Mesenteric fat pad (tissue), 1 donor: Measurements from ENCODE around the gene ERGIC3. TPM values are rescaled to one million over a fixed set of nuclear protein-coding genes. Genes with fewer than 3 reads are reported as not detected.

Source experiments
- DNase-seq: peaks from one replicate; pipeline ENCODE4 v3.0.0-alpha.2; 2020; ENCODE audit warnings: low spot score
- total RNA-seq: library from RNA; stranded (reverse); fragmentation: NEBNext Ultra II Directional; extraction: Animal tissue kit (Norgen Biotek cat#: 25700); gene quantifications from one replicate; pipeline ENCODE4 v1.2.1, GENCODE V29; 2021
- donor health status: DM: yes; HTN: yes; CAD: no.

ERGIC3 gene
- total RNA-seq, 1 donor from 2014 or later, result 138 TPM

DNA sequence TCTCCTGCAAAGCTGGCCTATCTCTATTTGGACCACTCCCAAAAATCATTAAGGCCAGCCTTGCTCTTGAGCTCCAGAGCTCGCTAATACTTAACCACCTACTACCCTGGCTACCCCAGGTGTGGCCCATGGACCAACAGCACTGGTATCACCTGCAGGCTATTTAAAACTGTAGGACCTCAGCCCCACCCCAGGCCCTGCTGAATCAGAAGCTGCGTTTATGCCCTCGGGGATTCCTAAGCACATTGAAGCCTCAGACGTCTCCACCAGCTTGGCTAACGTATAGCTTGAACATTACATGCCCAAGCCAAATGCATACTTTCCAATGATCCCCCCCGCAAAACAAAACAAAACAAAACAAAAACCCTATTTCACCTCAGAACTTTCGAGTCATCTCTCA, 54.0 kb downstream of the ERGIC3 start:
- no peak for DNase-seq

DNA sequence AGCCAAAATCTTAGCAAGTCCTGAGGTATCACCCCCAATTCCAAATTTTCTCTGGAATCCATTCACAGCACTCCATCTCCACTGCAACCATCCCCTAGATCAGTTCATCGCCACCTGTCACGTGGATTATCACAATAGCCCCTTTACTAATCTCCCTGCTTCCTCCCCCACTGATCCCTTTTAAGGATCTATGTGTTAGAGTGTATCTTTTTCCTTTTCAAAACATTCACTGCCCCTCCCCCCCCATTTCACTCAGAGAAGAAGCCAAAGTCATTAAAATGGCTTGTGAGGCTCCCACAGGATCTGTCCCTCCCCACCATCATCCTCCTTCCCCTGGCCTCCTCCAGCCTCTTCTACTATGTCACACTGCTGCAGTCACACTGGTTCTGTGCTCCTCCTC, 55.3 kb downstream of the ERGIC3 start:
- DNase-seq, result no peak

DNA sequence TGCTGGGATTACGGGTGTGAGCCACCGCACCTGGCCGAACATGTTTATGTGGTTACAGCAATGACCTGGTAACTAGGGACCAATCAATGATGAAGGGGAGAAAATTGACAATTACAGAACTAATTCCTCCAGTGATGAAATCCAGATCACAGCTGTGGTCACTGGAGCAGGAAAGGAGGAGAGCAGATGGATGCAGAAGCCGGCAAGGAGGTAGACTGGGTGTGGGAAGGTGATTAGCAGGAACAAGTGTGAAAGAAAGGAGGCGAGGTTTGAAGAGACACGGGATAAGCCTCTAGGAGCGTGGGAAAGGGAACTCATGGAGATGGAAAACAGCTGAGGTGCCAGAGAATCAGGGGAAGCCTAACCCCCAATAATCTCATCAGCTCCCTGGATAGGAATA, 56.6 kb downstream of the ERGIC3 start:
- DNase-seq, result no peak

DNA sequence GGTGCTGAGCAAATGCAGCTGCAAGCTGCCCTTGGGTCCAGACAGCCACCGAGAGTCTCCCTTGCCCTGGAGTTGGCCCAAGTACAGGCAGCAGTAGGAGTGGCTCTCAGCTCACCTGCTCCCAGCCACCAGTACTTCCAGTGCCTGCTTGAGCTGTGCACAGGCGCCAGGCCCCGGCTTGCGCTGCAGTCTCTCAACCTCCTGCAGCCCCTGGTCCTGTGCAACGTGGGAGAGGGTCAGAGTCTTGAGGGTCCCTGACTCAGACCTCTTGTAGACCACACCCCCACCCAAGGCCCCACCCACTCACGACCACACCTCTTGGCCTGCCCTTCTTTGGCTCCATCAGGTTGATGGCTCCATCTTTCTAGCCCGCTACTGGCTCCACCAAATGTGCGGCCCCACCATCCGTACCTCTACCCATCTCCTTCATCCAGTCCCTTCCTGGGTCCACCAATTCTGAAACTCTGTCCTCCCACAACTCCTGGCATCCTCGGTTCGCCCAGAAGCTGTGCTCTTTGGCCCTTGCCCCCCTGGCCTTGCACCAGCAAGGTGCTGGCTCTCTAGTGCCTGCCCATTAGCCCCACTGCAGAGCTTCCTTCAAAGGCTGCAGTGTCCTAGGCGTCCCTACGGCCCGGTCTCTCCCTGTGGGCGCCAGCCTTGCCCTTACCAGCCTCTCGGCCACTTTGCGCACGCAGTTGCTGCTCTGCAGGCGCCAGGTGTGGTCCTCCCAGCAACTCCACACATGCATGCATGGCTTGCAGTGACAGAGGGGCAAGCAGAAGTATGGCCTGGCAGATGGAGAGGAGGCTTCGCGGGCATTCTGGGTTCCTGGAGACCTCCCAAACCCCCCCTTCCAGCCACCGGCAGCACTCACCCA, 57.3 kb downstream of the ERGIC3 start:
- DNase-seq, result peak; percentile 77

DNA sequence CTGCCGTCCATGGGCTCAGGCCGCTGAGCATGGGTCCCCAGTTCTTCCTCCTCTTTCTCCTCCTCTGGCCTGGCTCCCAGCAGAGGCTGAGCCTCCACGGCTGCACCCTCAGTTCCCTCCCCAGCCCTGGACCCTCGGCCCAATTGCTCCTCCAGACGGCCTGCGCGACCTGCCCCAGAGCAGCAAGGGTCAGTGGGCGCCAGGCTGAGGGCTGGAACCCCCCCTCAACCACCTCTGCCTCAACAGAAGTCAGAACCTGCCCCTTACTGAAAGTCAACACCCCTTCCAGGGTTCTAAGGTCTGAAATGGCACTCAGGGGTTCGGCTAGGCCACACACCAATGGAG, 57.9 kb downstream of the ERGIC3 start:
- no peak for DNase-seq

DNA sequence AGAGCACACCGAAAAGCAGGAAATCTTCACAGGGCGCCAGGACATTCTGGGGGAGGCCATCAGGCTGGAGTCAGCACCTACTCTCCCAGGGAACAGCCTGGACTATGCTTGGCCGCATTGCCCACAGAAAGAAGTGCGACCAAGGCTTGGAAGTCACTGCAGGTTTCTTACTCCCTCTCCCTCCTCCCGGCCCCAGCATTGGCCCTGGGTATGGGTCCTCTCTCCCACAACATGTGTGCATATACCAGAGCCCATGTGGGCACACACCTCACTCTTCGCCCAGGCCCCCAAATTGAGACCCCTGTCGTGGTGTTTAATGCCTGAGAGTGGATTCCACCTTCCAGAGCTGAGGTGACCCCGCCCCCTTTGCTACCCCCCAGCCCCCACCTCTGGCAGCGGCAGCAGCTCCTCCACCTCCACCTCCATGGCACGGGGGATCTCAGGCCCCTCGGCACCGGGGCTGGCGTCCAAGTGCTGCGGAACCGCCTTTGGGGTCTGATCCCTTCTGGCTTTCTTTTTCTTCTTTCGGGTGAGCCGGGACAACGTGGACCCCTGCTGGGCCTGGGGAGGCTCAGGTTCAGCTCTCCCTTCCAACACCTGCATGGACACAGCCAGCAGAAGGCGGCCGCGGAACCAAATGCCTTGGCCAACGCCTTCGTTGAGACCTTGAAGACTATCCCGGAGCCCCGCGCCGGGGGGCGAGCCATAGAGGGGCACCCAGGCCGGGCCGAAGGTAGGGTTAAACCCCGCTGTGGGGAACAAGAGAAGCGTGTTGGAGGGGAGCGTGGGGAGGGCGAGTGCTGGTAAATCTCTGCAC, 58.5 kb downstream of the ERGIC3 start:
- DNase-seq, result no peak

DNA sequence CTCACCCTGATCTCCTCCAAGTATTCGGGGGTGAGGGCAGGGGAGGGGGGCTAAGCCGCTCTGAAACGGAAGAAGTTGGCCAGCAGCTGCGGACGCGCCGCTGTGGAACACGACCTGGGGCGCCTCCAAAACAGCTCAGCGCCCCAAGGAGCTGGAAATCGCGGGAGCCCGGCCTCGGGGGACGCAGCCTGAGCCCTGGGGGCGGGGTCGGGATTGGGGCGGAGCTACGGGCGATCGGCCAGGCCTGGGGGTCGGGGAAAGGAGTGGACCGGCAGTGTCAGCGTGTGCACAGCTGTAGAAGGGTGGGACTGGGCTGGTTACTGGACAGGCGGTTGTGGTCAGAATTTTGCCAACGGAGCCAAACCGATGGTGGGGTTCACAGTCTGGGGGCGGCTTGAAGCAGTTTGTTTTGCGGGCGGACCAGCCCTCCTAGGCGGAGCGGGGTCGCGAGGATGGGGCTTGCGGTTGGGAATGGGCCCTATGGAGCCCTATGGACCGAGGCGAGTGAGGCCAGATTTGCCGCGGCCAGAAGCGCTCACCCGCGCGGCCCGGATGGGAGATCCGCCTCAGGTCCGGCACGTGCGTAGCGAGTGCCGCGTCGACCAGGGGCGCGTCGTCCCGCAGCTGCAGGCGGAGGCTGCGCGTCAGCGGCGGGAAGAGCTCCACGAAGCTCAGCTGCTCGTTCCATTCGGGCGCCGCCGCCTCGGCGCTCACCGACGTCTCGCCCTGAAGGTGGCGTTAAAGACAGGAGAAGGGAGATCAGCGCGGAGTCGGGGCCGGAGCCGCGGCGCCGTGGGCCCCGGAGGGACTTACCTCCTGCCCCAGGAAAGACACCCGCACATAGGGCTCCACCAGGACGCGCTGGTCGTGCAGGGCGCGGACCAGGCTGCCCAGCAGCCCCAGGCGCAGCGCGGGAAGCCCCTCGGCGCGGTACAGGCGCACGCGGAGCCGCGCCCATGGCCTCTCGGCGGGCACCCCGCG, 59.4 kb downstream of the ERGIC3 start:
- DNase-seq, result no peak

DNA sequence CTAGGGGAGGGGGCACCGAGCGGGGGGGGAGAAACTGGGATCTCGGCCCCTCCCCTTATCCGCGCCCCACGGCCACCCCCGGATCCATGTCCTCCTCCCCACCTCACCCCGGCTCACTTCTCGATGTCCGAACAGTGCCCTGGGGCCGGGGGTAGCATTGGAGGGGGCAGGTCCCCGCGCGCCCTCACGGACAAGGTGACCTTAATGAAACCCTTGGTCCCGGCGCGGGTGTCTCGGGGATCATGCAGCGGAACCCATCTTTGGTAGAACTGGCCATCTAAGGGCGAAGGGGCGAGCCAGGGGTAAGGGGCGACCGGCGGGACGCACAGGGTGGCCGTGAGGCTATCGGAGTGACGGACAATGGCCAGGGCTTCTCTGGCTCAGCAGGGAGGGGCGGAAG, 60.1 kb downstream of the ERGIC3 start:
- no peak for DNase-seq

DNA sequence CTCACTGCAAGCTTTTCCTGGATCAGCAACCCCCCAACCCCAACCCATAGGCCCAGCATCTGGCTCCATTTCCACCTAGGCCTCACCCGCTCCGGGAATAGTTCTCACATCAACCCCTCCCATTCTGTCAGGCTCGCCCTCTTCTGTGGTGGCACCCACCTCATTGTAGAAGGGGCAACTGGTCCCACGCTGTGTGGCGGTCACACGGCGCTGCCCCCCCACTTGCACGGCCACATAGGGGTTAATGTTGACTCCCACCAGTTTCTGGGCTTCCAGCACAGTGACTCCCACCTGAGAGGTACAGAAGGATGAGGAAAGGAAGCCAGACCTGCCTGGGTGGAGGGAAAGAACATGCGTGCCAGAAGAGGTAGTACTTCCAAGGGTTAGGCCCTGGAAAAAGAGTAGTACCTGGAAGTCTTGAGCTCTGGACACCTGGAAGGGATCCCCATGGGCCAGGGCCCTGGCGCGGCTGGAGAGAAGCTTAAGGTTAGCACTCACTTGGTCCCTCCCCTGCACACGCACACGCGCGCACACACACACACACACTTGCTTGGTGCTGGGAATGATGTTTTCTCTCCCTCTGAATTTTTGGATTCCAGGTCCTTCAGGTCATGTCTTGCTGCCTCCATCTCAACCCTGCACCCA, 61.1 kb downstream of the ERGIC3 start:
- no peak for DNase-seq

DNA sequence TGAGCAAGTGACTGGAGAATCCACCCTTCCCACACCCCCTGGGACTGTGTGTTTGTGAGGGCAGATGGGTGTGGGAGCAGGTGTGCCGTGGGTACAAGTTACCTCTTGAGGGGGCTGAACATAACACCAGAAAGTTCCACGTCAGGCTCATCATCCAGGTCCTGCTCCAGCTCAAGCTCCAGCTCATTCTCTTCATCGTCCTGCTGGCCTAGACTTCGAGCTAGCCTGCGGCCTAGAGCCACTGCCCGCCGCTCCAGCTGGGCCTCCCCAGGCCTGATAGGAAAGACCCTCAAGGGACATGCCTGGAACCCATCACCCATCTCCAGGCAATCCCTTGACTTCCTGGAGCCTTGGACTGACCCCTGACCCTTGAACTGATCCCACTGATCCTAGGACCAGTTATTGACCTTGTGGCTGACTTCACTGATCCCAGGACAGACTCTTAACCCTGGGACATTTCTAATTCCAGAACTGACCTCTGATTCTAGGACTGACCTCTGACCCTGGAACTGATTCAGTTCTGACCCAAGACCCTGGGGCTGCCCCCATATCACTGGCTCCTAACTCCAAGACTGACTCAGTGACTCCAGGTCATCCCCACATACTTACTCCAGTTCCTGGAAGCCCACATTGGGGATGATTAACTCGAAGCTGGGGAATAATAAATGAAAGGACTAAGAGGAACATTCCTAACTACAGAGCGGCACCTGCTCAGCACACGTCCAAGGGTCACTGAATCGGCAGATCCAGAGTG, 62.0 kb downstream of the ERGIC3 start:
- peak; percentile 68 for DNase-seq

DNA sequence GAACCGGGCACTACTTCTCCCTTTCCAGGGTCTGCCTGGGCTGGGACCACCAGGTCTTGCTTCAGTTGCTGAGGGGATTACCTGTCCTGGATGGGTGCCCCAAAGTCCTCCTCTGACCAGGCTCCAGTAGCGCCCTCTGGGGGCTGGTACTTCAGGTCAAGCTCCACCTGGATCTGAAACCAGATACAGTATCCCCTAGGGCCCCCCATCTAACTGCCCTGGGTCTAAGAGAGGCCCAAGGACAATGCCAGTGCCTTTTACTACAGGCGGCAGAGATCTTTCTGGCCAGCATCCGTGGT, 62.5 kb downstream of the ERGIC3 start:
- peak; percentile 64 for DNase-seq

DNA sequence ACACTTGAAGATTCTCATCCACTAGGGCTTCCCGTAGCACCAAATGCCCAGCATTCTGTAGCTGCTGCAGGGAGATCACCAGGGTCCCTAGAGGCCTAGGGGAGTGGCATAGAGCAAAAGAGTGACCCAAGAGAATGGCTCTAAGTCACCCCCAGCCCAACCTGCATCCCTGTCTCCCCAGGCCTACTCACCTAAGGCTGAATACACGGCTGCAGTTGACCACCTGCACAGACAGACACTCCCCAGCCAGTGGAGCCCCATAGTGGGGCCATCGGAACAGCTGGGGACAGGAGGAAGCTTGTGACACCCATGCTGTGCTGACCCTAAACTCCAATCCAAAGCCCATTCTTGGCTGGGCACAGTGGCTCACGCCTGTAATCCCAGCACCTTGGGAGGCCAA, 64.2 kb downstream of the ERGIC3 start:
- peak; percentile 62 for DNase-seq

Other genes starting within 250 kb of the ERGIC3 start
- gene FAM83C, start 249.7 kb upstream of the ERGIC3 start, total RNA-seq, result not detected
- 37.7 TPM for gene UQCC1, start 130.1 kb upstream of the ERGIC3 start, total RNA-seq
- 2.7 TPM for gene GDF5, start 103.8 kb upstream of the ERGIC3 start, total RNA-seq
- gene CEP250, start 86.5 kb upstream of the ERGIC3 start, total RNA-seq, result 19.3 TPM
- not detected for gene C20orf173, start 12.4 kb upstream of the ERGIC3 start, total RNA-seq
- 2.2 TPM for gene SPAG4, start 73.8 kb downstream of the ERGIC3 start, total RNA-seq
- gene CPNE1, start 122.8 kb downstream of the ERGIC3 start, total RNA-seq, result 126 TPM
- 73.4 TPM for gene RBM12, start 122.8 kb downstream of the ERGIC3 start, total RNA-seq
- 23.5 TPM for gene NFS1, start 157.3 kb downstream of the ERGIC3 start, total RNA-seq
- 141 TPM for gene ROMO1, start 157.3 kb downstream of the ERGIC3 start, total RNA-seq
- gene RBM39, start 200.2 kb downstream of the ERGIC3 start, total RNA-seq, result 269 TPM
- 59.8 TPM for gene PHF20, start 229.9 kb downstream of the ERGIC3 start, total RNA-seq